NT2/D1 (cell line): ENCODE results near the gene SH3YL1.

Experiments
- DNase-seq: peaks from one replicate; pipeline ENCODE4 v3.0.0-alpha.2; 2011; ENCODE audit warnings: low read depth, low spot score
- H3K27me3 ChIP-seq: 2 replicates; pipeline ENCODE4 v1.6.0; 2011; ENCODE audit warnings: mild to moderate bottlenecking; ENCODE audit not compliant: insufficient read length, insufficient read depth
- H3K36me3 ChIP-seq: 2 replicates; pipeline ENCODE4 v1.6.1; 2011; ENCODE audit warnings: mild to moderate bottlenecking, low read length, mixed read lengths; ENCODE audit not compliant: insufficient read depth, insufficient read length
- H3K4me1 ChIP-seq: 2 replicates; pipeline ENCODE4 v1.5.1; 2011; ENCODE audit not compliant: insufficient read depth, insufficient read length
- H3K4me3 ChIP-seq: 2 replicates; pipeline ENCODE4 v1.5.1; 2011; ENCODE audit warnings: low read depth; ENCODE audit not compliant: insufficient read length
- H3K9ac ChIP-seq: 2 replicates; pipeline ENCODE4 v1.6.0; 2011; ENCODE audit warnings: low read depth; ENCODE audit not compliant: insufficient read length
- H3K9me3 ChIP-seq: 2 replicates; pipeline ENCODE4 v1.5.1; 2011; ENCODE audit warnings: mild to moderate bottlenecking, low read length; ENCODE audit not compliant: insufficient read depth
- SUZ12 ChIP-seq: IDR thresholded peaks from 2 replicates; pipeline ENCODE4 v1.6.1; 2011; ENCODE audit not compliant: insufficient read length, insufficient read depth; ENCODE audit errors: extremely low read depth
- YY1 ChIP-seq: IDR thresholded peaks from 2 replicates; pipeline ENCODE4 v1.6.1; 2011; ENCODE audit not compliant: insufficient read length, insufficient read depth
- ZNF274 ChIP-seq: IDR thresholded peaks from 2 replicates; pipeline ENCODE4 v1.6.1; 2011; ENCODE audit warnings: mild to moderate bottlenecking, low read depth, low read length

SH3YL1 gene

GRCh38 chr2:211486-212184, 52.2 kb downstream of the SH3YL1 start:
- DNase-seq = no peak
- no peaks in the 10 kb centered on the region for H3K36me3 ChIP-seq
- H3K9ac ChIP-seq = no peak overlapping the region
- H3K27me3 ChIP-seq = peaks cover 2% of the 10 kb centered on the region
- H3K9me3 ChIP-seq = no peaks in the 10 kb centered on the region
- no peaks in the 10 kb centered on the region for H3K4me1 ChIP-seq
- TF ChIP-seq SUZ12 = no peak
- no peak for TF ChIP-seq ZNF274
- TF ChIP-seq YY1 = no peak
- H3K4me3 ChIP-seq = no peak overlapping the region

GRCh38 chr2:210660-211059, 53.2 kb downstream of the SH3YL1 start:
- H3K9me3 ChIP-seq = no peaks in the 10 kb centered on the region

GRCh38 chr2:209470-209869, 54.4 kb downstream of the SH3YL1 start:
- Histone ChIP-seq H3K4me1 (no peaks in the 10 kb centered on the region), H3K4me3 (no peak overlapping the region), H3K9me3 (no peaks in the 10 kb centered on the region), H3K27me3 (peaks cover 2% of the 10 kb centered on the region), H3K9ac (no peak overlapping the region), H3K36me3 (no peaks in the 10 kb centered on the region)
- no peak for TF ChIP-seq YY1
- no peak for TF ChIP-seq SUZ12
- TF ChIP-seq ZNF274 = no peak
- no peak for DNase-seq

More at GRCh38 chr2:210660-211059, 53.2 kb downstream of the SH3YL1 start:
- TF ChIP-seq SUZ12 = no peak
- no peak for TF ChIP-seq YY1
- no peak for TF ChIP-seq ZNF274
- Histone ChIP-seq H3K27me3 (peaks cover 2% of the 10 kb centered on the region), H3K9ac (no peak overlapping the region), H3K4me1 (no peaks in the 10 kb centered on the region), H3K4me3 (no peak overlapping the region), H3K36me3 (no peaks in the 10 kb centered on the region)
- DNase-seq = no peak

- H3K9ac ChIP-seq = no peak overlapping the region
- H3K9me3 ChIP-seq = no peaks in the 10 kb centered on the region
- H3K4me3 ChIP-seq = no peak overlapping the region
- TF ChIP-seq YY1 (no peak), SUZ12 (no peak), ZNF274 (no peak)
- no peaks in the 10 kb centered on the region for H3K4me1 ChIP-seq
- H3K27me3 ChIP-seq = peaks cover 2% of the 10 kb centered on the region
- no peak for DNase-seq
- H3K36me3 ChIP-seq = no peaks in the 10 kb centered on the region
Measured at GRCh38 chr2:208335-208734, 55.5 kb downstream of the SH3YL1 start.

DNA sequence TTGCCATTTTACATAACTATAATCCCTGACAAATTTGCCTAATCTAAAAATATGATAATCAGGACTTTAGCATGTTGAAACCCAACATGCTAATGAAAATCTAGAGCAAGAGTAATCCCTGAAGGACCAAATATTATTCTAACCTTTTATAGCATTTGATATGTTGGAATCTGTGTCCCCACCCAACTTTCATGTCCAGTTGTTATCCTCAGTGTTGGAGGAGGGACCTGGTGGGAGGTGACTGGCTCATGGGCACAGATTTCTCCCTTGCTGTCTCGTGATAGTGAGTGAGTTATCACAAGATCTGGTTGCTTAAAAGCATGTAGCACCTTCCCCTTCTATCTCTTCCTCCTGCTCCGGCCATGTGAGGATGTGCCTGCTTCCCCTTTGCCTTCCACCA, 59.8 kb downstream of the SH3YL1 start:
- H3K9me3 ChIP-seq = no peaks in the 10 kb centered on the region
- H3K4me3 ChIP-seq = no peak overlapping the region
- peaks cover 2% of the 10 kb centered on the region for H3K27me3 ChIP-seq
- H3K9ac ChIP-seq = no peak overlapping the region
- no peaks in the 10 kb centered on the region for H3K4me1 ChIP-seq
- H3K36me3 ChIP-seq = no peaks in the 10 kb centered on the region
- TF ChIP-seq ZNF274 = no peak
- TF ChIP-seq SUZ12 = no peak
- no peak for TF ChIP-seq YY1
- DNase-seq = no peak

DNA sequence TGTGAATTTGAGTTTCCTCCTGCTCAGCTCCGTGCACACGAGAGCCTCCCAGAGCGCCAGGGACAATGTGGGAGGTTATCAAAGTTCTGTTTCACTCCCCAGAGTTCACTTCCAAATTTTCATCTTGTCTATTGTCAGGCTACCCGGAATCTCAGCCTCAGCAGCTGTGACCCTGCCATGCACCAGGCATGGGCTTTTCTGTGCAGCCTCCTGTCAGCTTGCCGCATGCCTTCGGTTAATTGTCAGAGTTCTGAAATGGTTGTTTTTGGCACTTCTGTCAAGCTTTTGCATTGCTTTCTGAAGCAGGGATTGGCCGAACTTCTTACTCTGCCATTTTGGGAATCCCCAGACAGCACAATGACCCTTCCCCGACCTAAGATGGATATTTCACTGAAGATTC, 60.4 kb downstream of the SH3YL1 start:
- TF ChIP-seq ZNF274 = no peak
- no peak for TF ChIP-seq SUZ12
- no peak for TF ChIP-seq YY1
- no peak overlapping the region for H3K4me3 ChIP-seq
- H3K27me3 ChIP-seq = peaks cover 2% of the 10 kb centered on the region
- no peaks in the 10 kb centered on the region for H3K4me1 ChIP-seq
- H3K36me3 ChIP-seq = no peaks in the 10 kb centered on the region
- H3K9ac ChIP-seq = no peak overlapping the region
- DNase-seq = no peak
- H3K9me3 ChIP-seq = no peaks in the 10 kb centered on the region

DNA sequence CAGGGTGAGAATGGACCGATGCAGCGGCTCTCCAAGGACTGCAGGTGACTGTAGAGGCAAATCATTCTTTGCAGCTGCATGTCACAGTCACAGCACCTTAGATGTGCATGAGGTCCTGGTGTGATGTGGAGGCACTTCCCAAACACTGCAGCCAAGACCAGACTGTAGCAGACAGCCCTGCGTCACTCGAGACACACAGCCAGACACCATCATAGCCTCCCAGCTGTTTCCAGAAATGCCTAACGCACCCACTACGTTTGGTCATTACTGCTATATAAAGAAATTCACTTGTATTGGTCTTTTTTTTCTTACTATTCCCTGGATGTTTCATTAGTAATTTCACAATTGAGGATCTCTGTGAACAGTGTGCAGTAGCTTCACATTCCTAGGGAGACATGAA, 60.9 kb downstream of the SH3YL1 start:
- Histone ChIP-seq H3K9ac (no peak overlapping the region), H3K27me3 (no peaks in the 10 kb centered on the region), H3K4me3 (no peak overlapping the region), H3K36me3 (no peaks in the 10 kb centered on the region), H3K4me1 (no peaks in the 10 kb centered on the region), H3K9me3 (no peaks in the 10 kb centered on the region)
- TF ChIP-seq ZNF274 = no peak
- TF ChIP-seq SUZ12 = no peak
- no peak for TF ChIP-seq YY1
- no peak for DNase-seq
